ENCODE data around the gene RASGRP2.

- no peak for TF ChIP-seq POLR2AphosphoS5 (IDR thresholded peaks at IDR 0.05)
- no peak for TF ChIP-seq CTCF (IDR thresholded peaks at IDR 0.05)
- no peak for TF ChIP-seq POLR2A (IDR thresholded peaks at IDR 0.05)
Measured at GRCh38 chr11:64752175-64752970, 8.4 kb upstream of the RASGRP2 start.
